HG02973 (cell line): Measurements from ENCODE around the gene ZNF20.
"Not testable (repeated sequence)": the region's sequence is repeated elsewhere in the genome, so short reads cannot be mapped to it uniquely, and the experiment has no call there.

Source experiments
- ATAC-seq: cut with Tn5 transposase; IDR thresholded peaks from one replicate; pipeline ENCODE4 v1.9.1; 2021; ENCODE audit warnings: moderate library complexity; ENCODE audit not compliant: unreplicated experiment

Gene ZNF20

DNA sequence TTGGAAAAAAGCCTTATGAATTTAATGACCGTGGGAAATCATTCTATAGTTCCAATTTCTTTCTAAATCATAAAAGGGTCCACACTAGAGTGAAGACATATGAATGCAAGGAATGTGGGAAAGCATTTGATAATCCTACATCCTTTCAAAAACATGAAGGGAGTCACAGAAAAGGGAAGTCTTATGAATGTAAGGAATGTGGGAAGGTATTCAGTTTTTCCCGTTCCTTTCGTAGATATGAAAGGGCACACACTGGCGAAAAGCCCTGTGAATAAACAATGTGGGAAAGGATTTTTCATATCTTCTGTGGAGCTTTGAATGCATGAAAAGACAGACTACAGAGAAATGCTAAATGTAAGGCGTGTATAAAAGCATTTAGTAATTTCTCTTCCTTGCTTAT is 27.0 kb downstream of the ZNF20 start:
- no peak for ATAC-seq

DNA sequence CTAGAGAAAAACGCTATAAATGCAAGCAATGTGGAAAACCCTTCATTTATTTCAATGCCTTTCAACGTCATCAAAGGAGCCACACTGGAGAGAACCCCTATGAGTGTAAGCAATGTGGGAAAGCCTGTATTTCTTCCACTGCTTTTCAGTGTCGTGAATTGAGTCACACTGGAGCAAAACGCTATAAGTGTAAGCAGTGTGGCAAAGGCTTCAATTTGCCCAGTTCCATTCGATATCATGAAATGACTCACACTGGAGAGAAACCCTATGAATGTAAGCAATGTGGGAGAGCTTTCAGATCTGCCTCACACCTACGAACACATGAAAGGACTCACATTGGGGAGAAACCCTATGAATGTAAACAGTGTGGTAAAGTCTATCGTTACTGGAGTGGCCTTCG is 27.4 kb downstream of the ZNF20 start:
- no peak for ATAC-seq

DNA sequence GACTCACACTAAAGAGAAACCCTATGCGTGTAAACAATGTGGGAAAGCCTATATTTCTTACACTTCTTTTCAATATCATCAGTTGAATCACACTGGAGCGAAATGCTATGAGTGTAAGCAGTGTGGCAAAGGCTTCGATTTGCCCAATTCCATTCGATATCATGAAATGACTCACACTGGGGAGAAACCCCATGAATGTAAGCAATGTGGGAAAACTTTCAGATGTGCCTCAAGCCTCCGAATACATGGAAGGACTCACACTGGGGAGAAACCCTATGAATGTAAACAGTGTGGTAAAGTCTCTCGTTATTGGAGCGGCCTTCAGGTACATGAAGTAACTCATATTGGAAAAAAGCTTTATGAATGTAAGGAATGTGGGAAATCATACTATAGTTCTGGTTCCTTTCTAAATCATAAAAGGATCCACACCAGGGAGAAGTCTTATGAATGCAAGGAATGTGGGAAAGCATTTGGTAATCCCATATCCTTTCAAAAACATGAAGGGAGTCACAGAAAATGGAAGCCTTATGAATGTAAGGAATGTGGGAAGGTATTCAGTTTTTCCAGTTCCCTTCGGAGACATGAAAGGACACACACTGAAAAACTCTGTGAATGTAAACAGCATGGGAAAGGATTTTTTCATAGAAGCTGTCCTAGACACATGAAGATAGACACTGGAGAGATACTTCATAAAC is 28.1 kb downstream of the ZNF20 start:
- ATAC-seq: no peak

DNA sequence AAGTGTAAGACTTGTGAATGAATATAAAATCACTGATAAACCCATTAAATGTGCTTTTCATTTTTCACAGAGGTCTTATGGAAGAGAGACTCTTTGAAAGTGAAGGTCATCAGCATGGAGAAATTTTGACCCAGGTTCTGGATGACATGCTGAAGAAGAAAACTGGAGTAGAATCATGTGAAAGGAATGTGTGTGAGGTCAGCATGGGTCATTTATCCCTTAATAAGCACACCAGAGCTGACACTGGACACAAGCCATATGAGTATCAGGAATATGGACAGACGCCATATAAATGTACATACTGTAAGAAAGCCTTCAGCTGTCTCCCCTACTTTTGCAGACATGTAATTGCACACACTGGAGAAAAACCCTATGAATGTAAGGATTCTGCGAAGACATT is 29.0 kb downstream of the ZNF20 start:
- no peak for ATAC-seq

DNA sequence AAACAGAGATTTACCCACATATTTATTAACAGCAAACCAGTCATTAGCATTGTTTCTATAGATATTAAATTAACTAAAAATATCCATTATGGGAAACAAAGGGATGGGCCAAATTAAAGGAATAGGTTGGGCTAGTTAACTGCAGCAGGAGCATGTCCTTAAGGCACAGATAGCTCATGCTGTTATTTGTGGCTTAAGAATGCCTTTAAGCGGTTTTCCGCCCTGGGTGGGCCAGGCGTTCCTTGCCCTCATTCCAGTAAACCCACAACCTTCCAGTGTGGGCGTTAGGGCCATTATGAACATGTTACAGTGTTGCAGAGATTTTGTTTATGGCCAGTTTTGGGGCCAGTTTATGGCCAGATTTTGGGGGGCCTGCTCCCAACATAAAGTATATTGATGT is 36.2 kb downstream of the ZNF20 start:
- not testable (repeated sequence) for ATAC-seq

DNA sequence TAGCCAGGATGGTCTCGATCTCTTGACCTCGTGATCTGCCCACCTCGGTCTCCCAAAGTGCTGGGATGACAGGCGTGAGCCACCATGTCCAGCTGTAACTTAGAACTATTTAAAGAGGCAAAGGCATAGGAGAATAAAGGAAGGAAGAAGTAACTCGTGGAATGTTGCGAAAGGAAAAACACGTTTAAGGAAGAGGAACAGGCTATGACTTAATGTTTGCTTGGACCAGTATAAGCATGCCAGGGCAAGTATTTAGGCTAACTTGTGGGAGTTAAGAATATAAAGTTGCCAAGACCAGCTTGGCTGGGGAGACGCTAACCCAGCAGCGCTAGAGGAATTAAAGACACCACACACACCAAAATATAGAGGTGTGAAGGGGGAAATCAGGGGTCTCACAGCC is 42.1 kb downstream of the ZNF20 start:
- ATAC-seq: no peak

DNA sequence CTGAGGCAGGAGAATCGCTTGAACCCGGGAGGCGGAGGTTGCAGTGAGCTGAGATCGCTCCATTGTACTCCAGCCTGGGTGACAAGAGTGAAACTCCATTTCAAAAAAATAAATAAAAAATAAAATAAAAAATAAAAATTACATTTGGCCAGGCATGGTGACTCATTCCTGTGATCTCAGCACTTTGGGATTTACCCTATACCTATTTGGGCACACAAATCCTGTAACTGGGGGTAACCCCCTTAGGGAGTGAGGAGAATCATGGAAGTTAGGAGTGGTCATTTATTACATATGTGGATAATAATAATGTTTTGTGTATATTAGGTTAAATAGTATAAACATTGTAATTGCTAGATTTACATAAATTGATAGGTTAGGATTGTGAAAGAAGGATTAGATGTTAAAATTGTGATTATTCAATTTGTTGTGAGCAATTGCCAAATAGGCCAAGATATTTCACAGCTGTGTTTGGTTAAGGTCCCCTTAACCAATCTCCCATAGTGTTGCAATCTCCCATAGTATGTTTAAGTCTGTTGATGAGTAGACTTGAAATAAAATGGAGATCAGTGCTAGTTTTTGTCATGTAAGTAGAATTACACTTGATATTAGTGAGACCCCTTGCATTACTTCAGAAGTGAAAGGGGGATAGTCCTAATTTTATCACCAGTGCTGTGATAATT is 44.9 kb downstream of the ZNF20 start:
- ATAC-seq: no peak

DNA sequence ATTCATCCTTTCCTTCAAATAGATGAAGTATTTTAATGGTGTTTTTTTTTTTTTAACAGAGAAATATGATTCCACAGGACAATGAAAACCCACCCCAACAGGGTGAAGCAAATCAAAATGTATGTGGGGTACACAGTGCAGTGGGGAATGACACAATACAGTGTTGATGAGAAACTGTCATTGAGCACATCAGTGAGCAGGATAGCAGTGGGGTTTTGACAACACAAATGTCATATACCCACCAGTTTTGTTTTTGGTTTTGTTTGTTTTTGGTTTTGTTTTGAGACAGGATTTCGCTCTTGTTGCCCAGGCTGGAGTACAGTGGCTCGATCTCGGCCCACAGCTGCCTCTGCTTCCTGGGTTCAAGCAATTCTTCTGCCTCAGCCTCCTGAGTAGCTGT is 46.4 kb downstream of the ZNF20 start:
- no peak for ATAC-seq

DNA sequence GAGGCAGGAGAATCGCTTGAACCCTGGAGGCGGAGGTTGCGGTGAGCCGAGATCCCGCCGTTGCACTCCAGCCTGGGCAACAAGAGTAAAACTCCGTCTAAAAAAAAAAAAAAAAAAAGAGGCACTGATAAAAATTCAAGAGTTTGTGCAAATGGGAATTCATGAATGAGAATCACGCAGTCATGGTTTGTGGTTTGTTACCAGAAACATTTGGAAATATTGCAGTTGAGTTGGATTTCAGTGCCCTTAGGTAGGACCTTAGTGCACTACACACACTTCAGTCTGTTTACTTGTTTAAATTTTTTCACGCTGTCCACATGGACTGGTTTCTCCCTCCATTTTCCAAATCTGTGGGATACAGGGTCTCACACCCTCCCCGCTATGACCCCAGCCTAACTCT is 47.2 kb downstream of the ZNF20 start:
- no peak for ATAC-seq

DNA sequence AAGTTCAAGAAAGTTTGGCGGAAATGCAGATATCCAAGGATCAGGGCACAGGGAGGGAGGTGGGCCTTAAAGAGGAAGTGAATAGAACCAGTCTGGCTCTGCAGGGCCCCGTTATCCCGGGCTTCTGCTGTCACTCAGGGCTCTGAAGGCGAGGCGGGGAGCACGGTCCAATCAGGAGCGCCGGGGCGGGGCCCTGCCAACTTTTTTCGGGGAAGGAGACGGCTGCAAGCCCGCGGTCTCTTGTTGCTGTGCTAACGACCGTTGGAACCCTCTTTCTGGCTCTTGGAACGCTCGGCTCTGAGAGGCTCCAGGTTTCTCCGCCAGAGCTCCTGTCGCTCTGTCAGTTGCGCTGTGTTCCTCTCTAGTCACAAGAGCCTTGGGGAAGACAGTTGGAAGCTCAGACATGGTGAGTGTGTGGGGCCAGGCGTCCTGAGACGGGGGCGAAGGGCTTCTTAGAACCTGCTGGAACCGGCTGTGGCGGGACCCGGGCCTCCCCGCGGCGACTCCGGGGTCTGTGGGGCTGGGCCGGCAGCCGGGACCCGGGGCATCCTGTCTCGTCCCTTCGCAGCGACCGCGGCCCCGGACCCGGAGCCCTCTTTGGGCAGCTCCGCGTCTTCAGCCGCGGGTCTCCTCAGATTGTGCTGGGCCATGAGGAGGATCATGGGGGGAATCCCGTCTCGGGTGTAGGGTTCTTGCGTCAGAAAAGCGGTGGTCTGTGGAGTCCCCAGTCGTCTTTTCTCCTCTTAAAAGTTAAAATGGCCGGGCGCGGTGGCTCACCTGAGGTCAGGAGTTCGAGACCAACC is 47.9 kb downstream of the ZNF20 start:
- ATAC-seq: no peak

DNA sequence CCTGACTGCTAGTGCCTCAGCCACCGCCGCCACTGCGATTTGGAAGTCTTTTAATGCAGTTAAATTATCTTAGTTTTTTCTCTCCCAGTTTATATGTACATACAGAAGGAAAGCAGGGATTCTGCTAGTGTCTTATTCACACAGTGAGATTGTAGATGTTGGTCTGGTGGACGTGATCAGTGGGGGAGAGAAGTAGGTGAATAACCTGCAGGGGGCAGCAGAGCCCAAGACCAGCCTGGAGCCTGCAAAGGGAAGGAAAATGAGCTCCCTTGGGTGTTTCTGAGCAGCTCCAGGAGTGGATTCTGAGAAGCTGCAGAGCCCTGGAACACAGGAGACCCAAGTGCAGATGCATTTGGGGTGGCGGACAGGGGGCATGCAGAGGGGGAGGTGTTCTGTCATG is 49.3 kb downstream of the ZNF20 start:
- no peak for ATAC-seq

DNA sequence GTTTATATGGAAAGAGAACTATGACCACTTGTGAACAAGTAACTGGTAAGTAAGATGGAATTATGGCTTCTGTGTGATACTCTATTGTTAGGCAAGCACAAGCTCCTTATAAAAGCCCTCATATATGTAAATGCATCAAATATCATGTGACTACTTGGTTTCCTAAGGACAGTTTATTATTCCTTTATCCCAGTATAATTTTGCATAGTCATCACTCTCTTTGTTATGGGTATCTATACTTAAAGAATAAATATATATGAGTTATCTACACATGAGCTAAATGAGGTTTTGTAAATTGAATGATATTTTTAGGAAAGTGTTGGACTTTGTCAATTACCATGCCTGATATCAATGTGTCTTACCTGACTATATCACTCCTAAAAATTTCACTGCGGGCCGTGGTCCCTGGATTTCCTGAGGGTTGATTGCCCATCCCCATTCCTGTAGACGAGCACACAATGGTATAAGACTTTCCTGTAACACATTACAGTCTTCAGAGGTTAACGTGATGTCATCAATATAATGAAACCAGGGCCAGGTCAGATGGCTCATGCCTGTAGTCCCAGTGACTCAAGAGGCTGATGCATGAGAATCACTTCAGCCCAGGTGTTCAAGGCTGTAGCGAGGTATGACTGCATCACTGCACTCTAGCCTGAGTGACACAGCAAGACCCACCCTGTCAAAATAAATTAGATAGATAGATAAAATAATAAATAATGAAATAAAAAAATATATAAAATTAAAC is 54.9 kb downstream of the ZNF20 start:
- ATAC-seq: no peak

DNA sequence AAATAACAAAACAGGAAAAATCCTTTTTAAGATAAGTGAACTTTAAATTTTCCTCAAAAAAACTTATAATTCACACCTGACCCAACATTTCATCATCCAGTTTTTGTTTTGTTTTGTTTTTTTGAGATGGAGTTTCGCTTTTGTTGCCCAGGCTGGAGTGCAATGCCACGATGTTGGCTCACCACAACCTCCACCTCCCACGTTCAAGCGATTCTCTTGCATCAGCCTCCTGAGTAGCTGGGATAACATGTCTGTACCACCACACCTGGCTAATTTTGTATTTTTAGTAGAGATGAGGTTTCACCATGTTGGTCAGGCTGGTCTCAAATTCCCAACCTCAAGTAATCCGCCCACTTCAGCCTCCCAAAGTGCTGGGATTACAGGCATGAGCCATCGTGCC is 56.8 kb downstream of the ZNF20 start:
- not testable (repeated sequence) for ATAC-seq
